ENCODE data around the gene ERICH3. TPM values are rescaled to one million over a fixed set of nuclear protein-coding genes. Genes with fewer than 3 reads are reported as not detected.

Gene ERICH3
- polyA plus RNA-seq, 1 donor (not counting 4 experiments of a cell fraction or from before 2014, with no cell fraction given) = not detected

DNA sequence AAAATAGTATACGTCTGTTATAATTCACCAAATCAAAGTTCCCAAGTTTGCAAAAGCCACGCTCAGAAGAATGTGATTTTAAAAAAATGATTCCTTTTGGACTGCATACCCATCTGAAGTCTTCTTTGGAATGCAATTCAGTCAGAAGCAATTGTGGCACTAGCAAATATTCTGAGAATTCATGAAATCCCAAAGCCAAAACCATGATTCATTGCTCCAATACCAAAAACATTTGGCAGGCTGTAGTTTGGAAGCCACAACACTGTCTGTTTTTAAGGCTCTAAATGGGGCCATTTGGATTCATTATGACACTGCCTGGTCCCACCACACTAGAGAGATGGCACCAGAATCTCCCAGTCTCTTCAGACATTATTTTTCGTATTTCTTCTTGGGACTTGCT lies 139.4 kb downstream of the ERICH3 start:
- DNase-seq (ENCODE audit: low read depth, low spot score) (no peak), FAIRE-seq (no peak)
- H3K27ac ChIP-seq (ENCODE audit: control insufficient read depth, insufficient read depth, low read length) = no peak overlapping the region
- H3K79me2 ChIP-seq (ENCODE audit: control insufficient read depth, insufficient read depth, low read length) = no peaks in the 10 kb centered on the region
- no peak overlapping the region for H2AFZ ChIP-seq (ENCODE audit: control insufficient read depth, low read length)
- H3K4me2 ChIP-seq (ENCODE audit: control insufficient read depth, extremely low read depth, insufficient read depth, low read depth, low read length) = no peak overlapping the region
- H3K36me3 ChIP-seq (ENCODE audit: control insufficient read depth in 2 of 2, extremely low read depth in 1 of 2, insufficient read depth in 2 of 2, low read length in 2 of 2) = no peaks in the 10 kb centered on the region
- no peaks in the 10 kb centered on the region for H3K9me1 ChIP-seq (ENCODE audit: control insufficient read depth, extremely low read depth, insufficient read depth, low read length)
- H3K27me3 ChIP-seq (ENCODE audit: control insufficient read depth, extremely low read depth, insufficient read depth, low read length) = no peaks in the 10 kb centered on the region
- H4K20me1 ChIP-seq (ENCODE audit: control insufficient read depth, extremely low read depth, insufficient read depth, low read length) = no peaks in the 10 kb centered on the region
- dilution Hi-C loops (cut with MboI; ENCODE audit: extremely low pct_ligation_motif_present, low sequenced_read_pairs) = no loop called here
- no peaks in the 10 kb centered on the region for H3K4me1 ChIP-seq (ENCODE audit: control insufficient read depth, extremely low read depth, insufficient read depth, low read length)
- no peak overlapping the region for H3K9ac ChIP-seq (ENCODE audit: control insufficient read depth, extremely low read depth, insufficient read depth, low read length)
- TF ChIP-seq EZH2 (IDR thresholded peaks at IDR 0.05; ENCODE audit: low read length) (no peak), CTCF (optimal IDR thresholded peaks at IDR 0.05 in 1 of 3, IDR thresholded peaks at IDR 0.05 in 1 of 3, conservative IDR thresholded peaks at IDR 0.05 in 1 of 3; ENCODE audit: extremely low read depth in 1 of 3, insufficient read depth in 2 of 3, low read length in 3 of 3) (no peak)
- H3K9me3 ChIP-seq (ENCODE audit: control insufficient read depth, low read depth, low read length) = no peaks in the 10 kb centered on the region
- H3K4me3 ChIP-seq (ENCODE audit: control insufficient read depth in 2 of 3, extremely low read depth in 1 of 3, insufficient read depth in 2 of 3, low read depth in 1 of 3, low read length in 3 of 3) = no peak overlapping the region

DNA sequence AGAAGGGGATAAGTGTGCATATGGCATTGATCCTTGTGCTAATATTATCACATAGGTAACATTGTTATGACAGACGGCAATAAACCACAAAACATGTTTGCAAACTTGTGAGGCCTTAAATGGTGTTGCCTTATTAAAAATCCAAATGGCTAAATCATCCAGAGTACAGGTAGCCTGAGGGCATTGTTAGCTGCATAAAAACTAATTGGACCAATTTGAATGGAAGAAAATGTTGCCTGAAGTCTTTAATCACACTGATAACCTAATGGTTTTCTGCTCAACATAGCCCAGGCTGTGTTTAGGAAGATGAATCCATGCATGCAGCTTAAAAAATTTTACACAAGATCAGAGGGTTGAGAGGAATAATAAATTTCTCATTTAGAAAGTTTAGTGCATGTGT lies 141.8 kb downstream of the ERICH3 start:
- dilution Hi-C loops (cut with MboI; ENCODE audit: extremely low pct_ligation_motif_present, low sequenced_read_pairs) = no loop called here
- H3K4me1 ChIP-seq (ENCODE audit: control insufficient read depth, extremely low read depth, insufficient read depth, low read length) = no peaks in the 10 kb centered on the region
- no peak for DNase-seq (ENCODE audit: low read depth, low spot score)
- H3K9ac ChIP-seq (ENCODE audit: control insufficient read depth, extremely low read depth, insufficient read depth, low read length) = no peak overlapping the region
- no peak for FAIRE-seq
- no peak overlapping the region for H3K4me3 ChIP-seq (ENCODE audit: control insufficient read depth in 2 of 3, extremely low read depth in 1 of 3, insufficient read depth in 2 of 3, low read depth in 1 of 3, low read length in 3 of 3)
- H4K20me1 ChIP-seq (ENCODE audit: control insufficient read depth, extremely low read depth, insufficient read depth, low read length) = no peaks in the 10 kb centered on the region
- H3K9me1 ChIP-seq (ENCODE audit: control insufficient read depth, extremely low read depth, insufficient read depth, low read length) = no peaks in the 10 kb centered on the region
- H3K36me3 ChIP-seq (ENCODE audit: control insufficient read depth in 2 of 2, extremely low read depth in 1 of 2, insufficient read depth in 2 of 2, low read length in 2 of 2) = no peaks in the 10 kb centered on the region
- H3K27ac ChIP-seq (ENCODE audit: control insufficient read depth, insufficient read depth, low read length) = no peak overlapping the region
- TF ChIP-seq EZH2 (IDR thresholded peaks at IDR 0.05; ENCODE audit: low read length) (no peak), CTCF (optimal IDR thresholded peaks at IDR 0.05 in 1 of 3, IDR thresholded peaks at IDR 0.05 in 1 of 3, conservative IDR thresholded peaks at IDR 0.05 in 1 of 3; ENCODE audit: extremely low read depth in 1 of 3, insufficient read depth in 2 of 3, low read length in 3 of 3) (no peak)
- H3K4me2 ChIP-seq (ENCODE audit: control insufficient read depth, extremely low read depth, insufficient read depth, low read depth, low read length) = no peak overlapping the region
- no peaks in the 10 kb centered on the region for H3K27me3 ChIP-seq (ENCODE audit: control insufficient read depth, extremely low read depth, insufficient read depth, low read length)
- H3K79me2 ChIP-seq (ENCODE audit: control insufficient read depth, insufficient read depth, low read length) = no peaks in the 10 kb centered on the region
- no peaks in the 10 kb centered on the region for H3K9me3 ChIP-seq (ENCODE audit: control insufficient read depth, low read depth, low read length)
- no peak overlapping the region for H2AFZ ChIP-seq (ENCODE audit: control insufficient read depth, low read length)

Data from keratinocyte (primary cell).